Lower leg skin (tissue), 4 donors: Measurements from ENCODE around the gene KHK. TPM values are rescaled to one million over a fixed set of nuclear protein-coding genes. Genes with fewer than 3 reads are reported as not detected.

Experiments used
- DNase-seq, 2 donors: peaks; one replicate each; pipeline ENCODE4 v3.0.0-alpha.2; 2019; ENCODE audit warnings: low spot score in 2 of 2
- H3K4me3 ChIP-seq: fragments of 200-600 bp; sonication (generic); 2 replicates; pipeline ENCODE4 v1.5.1; 2017; ENCODE audit warnings: mild to moderate bottlenecking, low read depth; ENCODE audit not compliant: poor library complexity, severe bottlenecking
- POLR2A ChIP-seq, 2 donors: fragments of 450-650 bp; IDR thresholded peaks; one replicate each; pipeline ENCODE4 v1.6.1; 2016 to 2017; ENCODE audit warnings: antibody characterized with exemption in 2 of 2, mild to moderate bottlenecking in 1 of 2, moderate library complexity in 1 of 2
- WGBS, 2 donors: methylation state at CpG; one replicate each; pipeline ENCODE4 v1.1.5; 2018; 5-methylcytosine and 5-hydroxymethylcytosine counted together
- intact Hi-C: fragments of 100-400 bp; cut with DNase I; formaldehyde crosslinking; loops from one replicate; pipeline ENCODE4 v1.15.0; 2023; ENCODE audit warnings: low total_unique reads
- total RNA-seq, 4 donors: library from RNA; depleted of rRNA; stranded (reverse); fragments of >200 nt; gene quantifications; one replicate each; pipeline ENCODE4 v1.1.0, GENCODE V29; 2016
- TF ChIP-seq, protein P1 (sequence below), 3 donors: fragments of 450-650 bp; IDR thresholded peaks; one replicate each; pipeline ENCODE4 v1.5.1; 2016; ENCODE audit warnings: antibody characterized with exemption in 3 of 3, mild to moderate bottlenecking in 3 of 3, moderate library complexity in 2 of 3

The KHK gene
- total RNA-seq, 4 donors from 2014 or later, result 2.5 to 10.4 (median 3.3) TPM

DNA sequence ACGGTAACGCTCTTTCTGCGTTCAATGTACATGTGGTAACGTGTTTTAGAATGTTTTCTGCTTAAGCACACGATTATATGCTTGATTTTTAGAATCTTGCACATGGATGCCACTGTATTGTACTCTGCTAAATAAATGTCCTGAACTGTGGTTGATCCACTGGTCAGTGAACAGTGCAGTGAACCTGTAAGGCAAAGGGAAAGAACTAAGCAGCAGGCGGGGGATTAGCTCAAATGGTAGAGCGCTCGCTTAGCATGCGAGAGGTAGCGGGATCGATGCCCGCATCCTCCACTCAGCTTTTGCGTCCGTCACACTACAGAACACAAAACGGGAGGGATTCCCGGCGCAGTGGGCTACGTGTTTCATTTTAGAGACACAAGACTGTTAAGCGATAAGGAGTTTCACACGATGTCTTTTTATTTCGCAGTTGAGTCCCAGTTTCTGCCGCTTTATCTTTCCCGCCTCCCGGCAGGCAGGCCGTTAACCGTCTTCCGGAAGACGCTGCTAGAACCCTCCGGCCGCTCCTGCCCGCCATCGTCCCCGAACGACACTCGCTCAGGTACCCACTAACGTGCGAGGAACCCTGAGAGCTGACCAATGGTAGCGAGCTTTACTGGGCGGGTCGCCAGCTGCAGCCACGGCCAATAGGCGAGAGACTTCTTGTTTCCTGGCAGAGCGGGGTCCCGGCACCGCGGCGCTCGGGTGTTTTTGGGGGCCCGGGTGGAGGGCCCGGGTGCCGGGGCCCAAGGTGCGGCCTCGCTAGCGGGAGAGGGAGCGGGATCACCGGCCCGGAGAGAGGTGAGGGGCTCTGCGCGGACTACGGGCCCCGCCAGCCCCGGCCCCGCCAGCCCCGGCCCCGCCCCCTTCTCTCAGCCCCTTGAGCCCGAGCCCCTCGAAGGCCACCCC lies 35.3 kb upstream of the KHK start, which contains the start of gene AGBL5:
TSS of gene AGBL5 (plus strand) at position 673 of the 906 bp plus-strand sequence. CDS start 1,291 bp downstream, outside the sequence.
- WGBS, 2 donors, result 0% methylated on average over 61 to 65 of the region's 67 CpGs
- TF ChIP-seq, protein P1, sequence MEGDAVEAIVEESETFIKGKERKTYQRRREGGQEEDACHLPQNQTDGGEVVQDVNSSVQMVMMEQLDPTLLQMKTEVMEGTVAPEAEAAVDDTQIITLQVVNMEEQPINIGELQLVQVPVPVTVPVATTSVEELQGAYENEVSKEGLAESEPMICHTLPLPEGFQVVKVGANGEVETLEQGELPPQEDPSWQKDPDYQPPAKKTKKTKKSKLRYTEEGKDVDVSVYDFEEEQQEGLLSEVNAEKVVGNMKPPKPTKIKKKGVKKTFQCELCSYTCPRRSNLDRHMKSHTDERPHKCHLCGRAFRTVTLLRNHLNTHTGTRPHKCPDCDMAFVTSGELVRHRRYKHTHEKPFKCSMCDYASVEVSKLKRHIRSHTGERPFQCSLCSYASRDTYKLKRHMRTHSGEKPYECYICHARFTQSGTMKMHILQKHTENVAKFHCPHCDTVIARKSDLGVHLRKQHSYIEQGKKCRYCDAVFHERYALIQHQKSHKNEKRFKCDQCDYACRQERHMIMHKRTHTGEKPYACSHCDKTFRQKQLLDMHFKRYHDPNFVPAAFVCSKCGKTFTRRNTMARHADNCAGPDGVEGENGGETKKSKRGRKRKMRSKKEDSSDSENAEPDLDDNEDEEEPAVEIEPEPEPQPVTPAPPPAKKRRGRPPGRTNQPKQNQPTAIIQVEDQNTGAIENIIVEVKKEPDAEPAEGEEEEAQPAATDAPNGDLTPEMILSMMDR (IDR thresholded peaks at IDR 0.05), result no peak
- TF ChIP-seq POLR2A (IDR thresholded peaks at IDR 0.05), result no peak
- peak; percentile 96 to 99 for DNase-seq
- peak within 1 kb of the TSS; percentile 75 for H3K4me3 ChIP-seq
- intact Hi-C loops, result no loop called here

DNA sequence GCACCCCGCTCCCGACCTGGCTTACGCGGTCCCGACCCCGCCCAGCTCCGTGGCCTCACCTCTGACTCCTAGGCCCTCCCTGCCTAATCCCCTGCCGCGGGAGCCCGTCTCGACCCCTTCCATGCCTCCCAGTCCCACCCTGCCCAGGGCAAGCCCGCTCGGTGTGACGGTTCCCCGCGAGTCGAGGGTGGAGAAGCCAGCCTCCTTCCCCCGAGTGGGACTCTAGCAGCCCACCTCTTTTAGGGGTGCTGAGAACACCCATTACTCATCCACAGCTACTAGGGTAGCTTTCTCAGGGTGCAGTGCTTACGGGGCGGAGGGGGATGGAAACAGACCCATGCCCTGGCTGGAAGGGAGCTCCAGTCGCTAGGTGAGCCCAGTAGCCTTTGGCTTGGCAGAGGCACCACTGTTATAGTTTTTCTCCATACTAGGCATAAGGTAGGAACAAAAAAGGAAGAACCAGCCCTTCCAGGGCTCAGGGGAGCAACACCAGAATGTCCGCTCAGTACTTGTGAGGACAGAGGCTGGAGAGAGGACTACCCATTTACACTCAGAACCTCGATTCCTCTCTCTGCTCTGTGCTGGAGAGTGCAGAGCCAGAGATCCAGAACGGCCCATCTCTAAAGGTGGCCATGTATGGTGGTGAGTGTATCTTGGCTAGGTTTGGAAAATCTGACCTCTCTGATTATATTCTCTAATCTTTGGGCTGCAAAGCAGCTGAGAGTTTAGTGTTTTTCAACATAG lies 34.5 kb upstream of the KHK start:
- 5% methylated on average over 17 to 22 of the region's 24 CpGs for WGBS, 2 donors
- peak; percentile 40 to 90 for DNase-seq
- H3K4me3 ChIP-seq, result peak overlapping the region; percentile 75
- intact Hi-C loops, result no loop called here
- no peak for TF ChIP-seq POLR2A (IDR thresholded peaks at IDR 0.05)
- TF ChIP-seq, protein P1 (IDR thresholded peaks at IDR 0.05), result no peak

DNA sequence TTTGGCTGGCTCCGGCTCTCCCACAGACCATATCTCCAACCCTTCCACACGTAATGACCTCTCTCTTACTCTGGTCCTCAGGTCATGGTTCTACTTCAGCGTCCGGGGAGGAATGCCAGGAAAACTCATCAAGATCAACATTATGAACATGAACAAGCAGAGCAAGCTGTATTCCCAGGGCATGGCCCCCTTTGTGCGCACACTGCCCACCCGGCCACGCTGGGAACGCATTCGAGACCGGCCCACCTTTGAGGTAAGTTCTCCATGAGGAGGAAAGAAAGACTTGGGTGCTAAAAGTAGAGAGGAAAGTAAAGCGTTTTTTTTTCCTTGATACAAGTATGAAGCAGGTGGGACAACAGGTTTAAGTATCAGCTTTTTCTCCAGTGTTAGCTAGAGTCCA lies 33.3 kb upstream of the KHK start:
- DNase-seq, result no peak
- no peak overlapping the region for H3K4me3 ChIP-seq
- 84 to 89% methylated on average over 11 of the region's 11 CpGs for WGBS, 2 donors
- intact Hi-C loops, result no loop called here
- TF ChIP-seq POLR2A (IDR thresholded peaks at IDR 0.05), result no peak
- TF ChIP-seq, protein P1 (IDR thresholded peaks at IDR 0.05), result no peak

DNA sequence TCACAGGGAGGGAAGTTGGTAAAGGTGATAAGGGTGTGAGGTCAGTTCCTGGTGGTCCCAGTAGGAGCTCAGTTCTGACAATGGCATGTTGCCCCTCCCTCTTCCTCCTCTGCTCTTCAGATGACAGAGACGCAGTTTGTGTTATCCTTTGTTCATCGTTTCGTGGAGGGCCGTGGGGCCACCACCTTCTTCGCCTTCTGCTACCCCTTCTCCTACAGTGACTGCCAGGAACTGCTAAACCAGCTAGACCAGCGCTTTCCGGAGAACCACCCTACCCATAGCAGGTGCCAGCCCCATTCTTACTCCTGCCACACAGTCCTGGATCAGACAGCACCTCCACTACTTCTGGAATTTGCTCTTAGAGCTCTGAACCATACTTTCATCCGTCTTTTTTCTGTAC lies 32.8 kb upstream of the KHK start:
- no peak overlapping the region for H3K4me3 ChIP-seq
- 77 to 84% methylated on average over 8 of the region's 8 CpGs for WGBS, 2 donors
- intact Hi-C loops, result no loop called here
- DNase-seq, result no peak
- TF ChIP-seq POLR2A (IDR thresholded peaks at IDR 0.05), result no peak

GRCh38 chr2:27054721-27055120 lies 31.9 kb upstream of the KHK start:
- no peak for TF ChIP-seq POLR2A (IDR thresholded peaks at IDR 0.05)
- TF ChIP-seq, protein P1 (IDR thresholded peaks at IDR 0.05), result no peak
- DNase-seq, result no peak
- H3K4me3 ChIP-seq, result no peak overlapping the region
- 94 to 96% methylated on average over 11 of the region's 11 CpGs for WGBS, 2 donors
- intact Hi-C loops, result no loop called here

DNA sequence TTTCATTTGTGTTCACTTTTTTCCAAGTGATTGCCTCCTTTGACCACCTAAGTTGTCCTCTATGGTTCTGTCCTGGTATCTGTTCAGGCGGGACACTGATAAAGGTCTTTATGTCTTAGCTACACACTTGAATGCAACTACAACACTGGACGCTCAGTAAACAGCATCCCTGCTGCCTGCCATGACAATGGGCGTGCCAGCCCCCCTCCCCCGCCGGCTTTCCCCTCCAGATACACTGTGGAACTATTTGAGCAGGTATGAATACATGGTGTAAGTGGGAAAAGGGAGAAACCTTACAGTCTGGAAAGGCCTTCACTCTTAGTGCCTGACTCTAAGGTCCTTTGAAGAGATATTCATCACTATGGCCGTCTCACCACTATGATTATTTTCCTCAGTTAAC lies 29.4 kb upstream of the KHK start:
- no peak for DNase-seq
- WGBS, 2 donors, result 88 to 89% methylated on average over 6 of the region's 6 CpGs
- H3K4me3 ChIP-seq, result no peak overlapping the region
- intact Hi-C loops, result no loop called here
- no peak for TF ChIP-seq POLR2A (IDR thresholded peaks at IDR 0.05)
- TF ChIP-seq, protein P1 (IDR thresholded peaks at IDR 0.05), result no peak
